NB4 (cell line): ENCODE results near the gene TNFRSF6B.

ENCODE experiments used
- MYC ChIP-seq: IDR thresholded peaks from 2 replicates; pipeline ENCODE4 v1.6.1; 2011; ENCODE audit warnings: low read depth, low read length
- POLR2A ChIP-seq: IDR thresholded peaks from 2 replicates; pipeline ENCODE4 v1.6.1; 2011; ENCODE audit warnings: mild to moderate bottlenecking; ENCODE audit not compliant: insufficient read length; ENCODE audit errors: extremely low read depth
- TF ChIP-seq, protein P1 (sequence below): IDR thresholded peaks from one replicate; pipeline ENCODE4 v1.5.1; 2012; ENCODE audit warnings: low read depth, low read length
- TF ChIP-seq, protein P2 (sequence below): IDR thresholded peaks from 2 replicates; pipeline ENCODE4 v1.6.1; 2011; ENCODE audit warnings: low read depth, low read length

DNA sequence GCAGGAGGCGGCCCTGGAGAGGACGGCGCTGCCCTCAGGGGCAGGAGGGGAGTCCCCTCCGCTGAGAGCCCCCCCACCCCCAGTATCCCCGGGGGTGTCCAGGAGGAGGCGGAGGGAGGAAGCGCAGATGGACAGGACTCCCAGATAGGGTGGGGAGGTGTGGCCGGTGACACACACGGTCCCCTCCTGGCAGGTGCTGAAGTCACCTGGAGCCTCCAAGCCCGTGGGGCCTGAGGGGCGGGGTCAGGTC lies 44.6 kb upstream of the TNFRSF6B start:
- TF ChIP-seq, protein P1, sequence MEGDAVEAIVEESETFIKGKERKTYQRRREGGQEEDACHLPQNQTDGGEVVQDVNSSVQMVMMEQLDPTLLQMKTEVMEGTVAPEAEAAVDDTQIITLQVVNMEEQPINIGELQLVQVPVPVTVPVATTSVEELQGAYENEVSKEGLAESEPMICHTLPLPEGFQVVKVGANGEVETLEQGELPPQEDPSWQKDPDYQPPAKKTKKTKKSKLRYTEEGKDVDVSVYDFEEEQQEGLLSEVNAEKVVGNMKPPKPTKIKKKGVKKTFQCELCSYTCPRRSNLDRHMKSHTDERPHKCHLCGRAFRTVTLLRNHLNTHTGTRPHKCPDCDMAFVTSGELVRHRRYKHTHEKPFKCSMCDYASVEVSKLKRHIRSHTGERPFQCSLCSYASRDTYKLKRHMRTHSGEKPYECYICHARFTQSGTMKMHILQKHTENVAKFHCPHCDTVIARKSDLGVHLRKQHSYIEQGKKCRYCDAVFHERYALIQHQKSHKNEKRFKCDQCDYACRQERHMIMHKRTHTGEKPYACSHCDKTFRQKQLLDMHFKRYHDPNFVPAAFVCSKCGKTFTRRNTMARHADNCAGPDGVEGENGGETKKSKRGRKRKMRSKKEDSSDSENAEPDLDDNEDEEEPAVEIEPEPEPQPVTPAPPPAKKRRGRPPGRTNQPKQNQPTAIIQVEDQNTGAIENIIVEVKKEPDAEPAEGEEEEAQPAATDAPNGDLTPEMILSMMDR, result no peak
- TF ChIP-seq MYC (no peak), POLR2A (no peak)
- TF ChIP-seq, protein P2, sequence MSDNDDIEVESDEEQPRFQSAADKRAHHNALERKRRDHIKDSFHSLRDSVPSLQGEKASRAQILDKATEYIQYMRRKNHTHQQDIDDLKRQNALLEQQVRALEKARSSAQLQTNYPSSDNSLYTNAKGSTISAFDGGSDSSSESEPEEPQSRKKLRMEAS, result no peak
